SK-N-SH (cell line): ENCODE measurements around the gene SGTA. TPM values are rescaled to one million over a fixed set of nuclear protein-coding genes. Genes with fewer than 3 reads are reported as not detected.

Experiments
- CTCF ChIA-PET: fragments of 300-600, 350-600 bp; formaldehyde crosslinking; extraction: SDS; loops from one replicate; lab custom pipeline; 2021; lab: Yijun Ruan, JAX
- POLR2A ChIA-PET: fragments of 350-600 bp; sonication (Branson Sonifier 250); formaldehyde crosslinking; extraction: SDS; loops from one replicate; lab custom pipeline; 2020; ENCODE audit warnings: antibody characterized with exemption, inconsistent platforms; lab: Yijun Ruan, JAX
- DNase-seq: peaks from one replicate; pipeline ENCODE4 v3.0.0; 2012
- H2AFZ ChIP-seq: fragments of 200-600 bp; sonication (generic); 2 replicates; pipeline ENCODE4 v1.8.1; 2016; ENCODE audit warnings: antibody characterized with exemption, mild to moderate bottlenecking, low read depth
- H3F3A ChIP-seq: fragments of 200-600 bp; sonication (generic); replicated peaks from 2 replicates; pipeline ENCODE3; 2016; ENCODE audit warnings: antibody characterized with exemption, mild to moderate bottlenecking; ENCODE audit not compliant: insufficient read depth
- H3K27ac ChIP-seq, 2 experiments: fragments of 200-500 bp in 1 of 2; fragments of 200-600 bp in 1 of 2; sonication (Bioruptor generic) in 1 of 2; sonication (generic), shearing (Covaris generic) in 1 of 2; 2 replicates each; pipeline versions ENCODE4 v1.5.1 to v1.6.1; 2014 to 2016; ENCODE audit warnings: low read depth in 2 of 2, inconsistent platforms in 1 of 2, low read length in 1 of 2, mild to moderate bottlenecking in 1 of 2, mixed read lengths in 1 of 2
- H3K27me3 ChIP-seq: fragments of 200-600 bp; sonication (generic), shearing (Covaris generic); 2 replicates; pipeline ENCODE4 v1.6.1; 2016; ENCODE audit warnings: mixed run types; ENCODE audit not compliant: insufficient read depth
- H3K36me3 ChIP-seq, 2 experiments: fragments of 200-500 bp in 1 of 2; fragments of 200-600 bp in 1 of 2; sonication (Bioruptor generic) in 1 of 2; sonication (generic) in 1 of 2; replicated peaks in 1 of 2; 2 replicates each; pipeline versions ENCODE3 to v1.5.1; 2014 to 2016; ENCODE audit warnings: low read length in 1 of 2, mild to moderate bottlenecking in 1 of 2; ENCODE audit not compliant: insufficient read depth in 2 of 2, control insufficient read depth in 1 of 2
- H3K4me1 ChIP-seq, 2 experiments: fragments of 200-500 bp in 1 of 2; fragments of 200-600 bp in 1 of 2; sonication (Bioruptor generic) in 1 of 2; sonication (generic), shearing (Covaris generic) in 1 of 2; 2 replicates each; pipeline versions ENCODE4 v1.5.1 to v1.6.1; 2014 to 2016; ENCODE audit warnings: low read depth in 1 of 2, low read length in 1 of 2, mixed run types in 1 of 2; ENCODE audit not compliant: insufficient read depth in 2 of 2, control insufficient read depth in 1 of 2
- H3K4me2 ChIP-seq: fragments of 200-600 bp; sonication (generic), shearing (Covaris generic); 2 replicates; pipeline ENCODE4 v1.6.1; 2017; ENCODE audit warnings: mixed run types
- H3K4me3 ChIP-seq, 2 experiments: fragments of 200-500 bp in 1 of 2; fragments of 200-600 bp in 1 of 2; sonication (Bioruptor generic) in 1 of 2; sonication (generic), shearing (Covaris generic) in 1 of 2; 2 replicates each; pipeline versions ENCODE4 v1.5.1 to v1.8.1; 2014 to 2016; ENCODE audit warnings: low read depth in 2 of 2, inconsistent platforms in 1 of 2, low read length in 1 of 2, mild to moderate bottlenecking in 1 of 2, mixed read lengths in 1 of 2, moderate library complexity in 1 of 2
- H3K79me2 ChIP-seq: fragments of 200-600 bp; sonication (generic); 2 replicates; pipeline ENCODE4 v1.8.1; 2017; ENCODE audit warnings: mild to moderate bottlenecking; ENCODE audit not compliant: insufficient read depth
- H3K9ac ChIP-seq: fragments of 200-600 bp; sonication (generic); 2 replicates; pipeline ENCODE4 v1.6.1; 2017; ENCODE audit warnings: mixed run types
- H3K9me2 ChIP-seq: fragments of 200-600 bp; sonication (generic); 2 replicates; pipeline ENCODE4 v1.6.1; 2017; ENCODE audit warnings: mixed run types
- H3K9me3 ChIP-seq: fragments of 200-600 bp; sonication (generic); 2 replicates; pipeline ENCODE4 v1.6.1; 2017; ENCODE audit warnings: mixed run types, mild to moderate bottlenecking, moderate library complexity
- H4K20me1 ChIP-seq: fragments of 200-600 bp; sonication (generic); 2 replicates; pipeline ENCODE4 v1.6.1; 2017; ENCODE audit warnings: mild to moderate bottlenecking, mixed run types; ENCODE audit not compliant: insufficient read depth
- EP300 ChIP-seq, 2 experiments: IDR thresholded peaks; 2 replicates each; pipeline versions ENCODE4 v1.4.0 to v1.6.1; 2012; ENCODE audit warnings: borderline replicate concordance in 1 of 2, low read depth in 1 of 2, low read length in 1 of 2
- EZH2phosphoT487 ChIP-seq: fragments of 200-600 bp; sonication (generic); IDR thresholded peaks from 2 replicates; pipeline ENCODE4 v1.6.1; 2017; ENCODE audit warnings: low read depth, mixed run types, mild to moderate bottlenecking, antibody characterized with exemption, moderate library complexity, borderline replicate concordance
- FOXJ3 ChIP-seq: sonication (generic); formaldehyde crosslinking; IDR thresholded peaks from 2 replicates; pipeline ENCODE4 v1.5.1; 2020; ENCODE audit warnings: mild to moderate bottlenecking, missing genetic modification reagents
- FOXM1 ChIP-seq: IDR thresholded peaks from 2 replicates; pipeline ENCODE4 v1.4.0; 2012; ENCODE audit warnings: low read depth, mild to moderate bottlenecking
- GABPA ChIP-seq: IDR thresholded peaks from 2 replicates; pipeline ENCODE4 v1.4.0; 2012; ENCODE audit warnings: low read depth, mild to moderate bottlenecking
- MEF2A ChIP-seq: IDR thresholded peaks from 2 replicates; pipeline ENCODE4 v1.4.0; 2012; ENCODE audit warnings: low read depth, borderline replicate concordance
- MXI1 ChIP-seq: IDR thresholded peaks from 2 replicates; pipeline ENCODE4 v1.6.1; 2012; ENCODE audit warnings: mild to moderate bottlenecking, low read depth, low read length, improper control_type of control experiment
- POLR2AphosphoS5 ChIP-seq: IDR thresholded peaks from 2 replicates; pipeline ENCODE4 v1.6.1; 2012; ENCODE audit warnings: low read depth, low read length
- RAD21 ChIP-seq: IDR thresholded peaks from 2 replicates; pipeline ENCODE4 v1.6.1; 2012; ENCODE audit warnings: mild to moderate bottlenecking, low read length
- RCOR1 ChIP-seq: fragments of 150-350 bp; IDR thresholded peaks from 2 replicates; pipeline ENCODE4 v1.6.1; 2017; ENCODE audit warnings: antibody characterized with exemption, low read length
- RFX5 ChIP-seq: IDR thresholded peaks from 2 replicates; pipeline ENCODE4 v1.6.1; 2012; ENCODE audit warnings: mild to moderate bottlenecking, improper control_type of control experiment, low read length
- SIN3A ChIP-seq: IDR thresholded peaks from 2 replicates; pipeline ENCODE4 v1.6.1; 2012; ENCODE audit warnings: low read depth, mild to moderate bottlenecking, low read length, moderate library complexity, borderline replicate concordance
- TAF1 ChIP-seq: IDR thresholded peaks from 2 replicates; pipeline ENCODE4 v1.6.1; 2012; ENCODE audit warnings: low read depth, mild to moderate bottlenecking, low read length, moderate library complexity, borderline replicate concordance
- WGBS: methylation state at CpG from one replicate; pipeline ENCODE4 v1.1.6; 2017; ENCODE audit warnings: low lambda C conversion rate; 5-methylcytosine and 5-hydroxymethylcytosine counted together
- polyA plus RNA-seq, 3 experiments: library from polyadenylated mRNA; depleted of rRNA; stranded (reverse); fragments of >200 nt; gene quantifications; 2 replicates each; pipeline ENCODE4 v1.2.3, GENCODE V29; 2012
- TF ChIP-seq, protein P1 (sequence below): IDR thresholded peaks from 2 replicates; pipeline ENCODE4 v1.4.0; 2012; ENCODE audit warnings: low read depth, borderline replicate concordance
- TF ChIP-seq, protein P2 (sequence below): IDR thresholded peaks from 2 replicates; pipeline ENCODE4 v1.6.1; 2012; ENCODE audit warnings: mild to moderate bottlenecking, low read depth, low read length, moderate library complexity
- TF ChIP-seq, protein P3 (sequence below): fragments of 150-350 bp; IDR thresholded peaks from 2 replicates; pipeline ENCODE4 v1.6.1; 2016; ENCODE audit warnings: mild to moderate bottlenecking, low read depth, low read length
- TF ChIP-seq, protein P4 (sequence below): IDR thresholded peaks from 2 replicates; pipeline ENCODE4 v1.4.0; 2012; ENCODE audit warnings: low read depth
- TF ChIP-seq, protein P5 (sequence below): fragments of 200-600 bp; sonication (generic); IDR thresholded peaks from 2 replicates; pipeline ENCODE4 v1.6.1; 2017; ENCODE audit warnings: antibody characterized with exemption, mild to moderate bottlenecking, moderate library complexity
- TF ChIP-seq, protein P6 (sequence below): IDR thresholded peaks from 2 replicates; pipeline ENCODE4 v1.4.0; 2012; ENCODE audit warnings: low read depth, borderline replicate concordance

SGTA gene
- polyA plus RNA-seq, 1 of the 3 experiments (the other 2 are of a cell fraction), result 78.4 TPM

DNA sequence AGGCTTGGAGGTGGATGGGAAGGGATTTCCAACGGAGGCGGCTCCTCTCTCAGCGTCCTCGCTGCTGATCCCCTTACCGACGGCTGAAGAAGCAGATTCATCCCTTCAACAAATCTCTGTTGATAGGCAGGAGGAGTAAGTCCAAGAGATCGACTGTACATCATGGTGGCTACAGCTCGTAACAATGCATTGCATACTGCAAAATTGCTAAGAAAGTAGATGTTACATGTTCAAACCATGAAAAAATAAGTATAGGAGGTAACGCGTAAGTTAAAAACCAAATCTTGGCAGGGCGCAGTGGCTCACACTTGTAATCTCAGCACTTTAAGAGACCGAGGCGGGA, 42.8 kb downstream of the SGTA start:
- Histone ChIP-seq H3K4me1 (peaks cover 0 to 5% of the 10 kb centered on the region in 2 experiments; a peak in 1 of 4 replicates), H3K36me3 (peaks cover 2 to 18% of the 10 kb centered on the region in 2 experiments), H3K4me3 (peak overlapping the region in 1 of 2 experiments; percentile 94; a peak in 1 of 4 replicates), H3K27ac (no peak overlapping the region), H3K9ac (no peak overlapping the region), H2AFZ (no peak overlapping the region), H3F3A (no peaks in the 10 kb centered on the region), H3K79me2 (peaks cover 15% of the 10 kb centered on the region), H4K20me1 (no peaks in the 10 kb centered on the region), H3K9me3 (no peaks in the 10 kb centered on the region), H3K27me3 (peaks cover 5% of the 10 kb centered on the region; the same call in 1 of the 2 replicates), H3K9me2 (no peaks in the 10 kb centered on the region), H3K4me2 (no peak overlapping the region)
- POLR2A ChIA-PET, result interaction anchor here (0.7 kb wide), 1 partner anchor 48 kb away, joined by 3 read pairs; no protein-coding TSS in a partner anchor
- WGBS, result 44% methylated on average over 13 of the region's 13 CpGs
- no peak for DNase-seq
- CTCF ChIA-PET, result interaction anchor here (0.6 to 3.9 kb wide), 6 partner anchors 8 to 884 kb away, joined by 3 to 23 read pairs (median 5); partner anchors contain the start of gene ZNF554
- no peak for TF ChIP-seq RAD21
- no peak for TF ChIP-seq FOXM1
- TF ChIP-seq, protein P1, sequence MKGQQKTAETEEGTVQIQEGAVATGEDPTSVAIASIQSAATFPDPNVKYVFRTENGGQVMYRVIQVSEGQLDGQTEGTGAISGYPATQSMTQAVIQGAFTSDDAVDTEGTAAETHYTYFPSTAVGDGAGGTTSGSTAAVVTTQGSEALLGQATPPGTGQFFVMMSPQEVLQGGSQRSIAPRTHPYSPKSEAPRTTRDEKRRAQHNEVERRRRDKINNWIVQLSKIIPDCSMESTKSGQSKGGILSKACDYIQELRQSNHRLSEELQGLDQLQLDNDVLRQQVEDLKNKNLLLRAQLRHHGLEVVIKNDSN, result no peak
- TF ChIP-seq SIN3A, result no peak
- TF ChIP-seq FOXJ3 (CRISPR knock-in tag), result no peak
- TF ChIP-seq, protein P2, sequence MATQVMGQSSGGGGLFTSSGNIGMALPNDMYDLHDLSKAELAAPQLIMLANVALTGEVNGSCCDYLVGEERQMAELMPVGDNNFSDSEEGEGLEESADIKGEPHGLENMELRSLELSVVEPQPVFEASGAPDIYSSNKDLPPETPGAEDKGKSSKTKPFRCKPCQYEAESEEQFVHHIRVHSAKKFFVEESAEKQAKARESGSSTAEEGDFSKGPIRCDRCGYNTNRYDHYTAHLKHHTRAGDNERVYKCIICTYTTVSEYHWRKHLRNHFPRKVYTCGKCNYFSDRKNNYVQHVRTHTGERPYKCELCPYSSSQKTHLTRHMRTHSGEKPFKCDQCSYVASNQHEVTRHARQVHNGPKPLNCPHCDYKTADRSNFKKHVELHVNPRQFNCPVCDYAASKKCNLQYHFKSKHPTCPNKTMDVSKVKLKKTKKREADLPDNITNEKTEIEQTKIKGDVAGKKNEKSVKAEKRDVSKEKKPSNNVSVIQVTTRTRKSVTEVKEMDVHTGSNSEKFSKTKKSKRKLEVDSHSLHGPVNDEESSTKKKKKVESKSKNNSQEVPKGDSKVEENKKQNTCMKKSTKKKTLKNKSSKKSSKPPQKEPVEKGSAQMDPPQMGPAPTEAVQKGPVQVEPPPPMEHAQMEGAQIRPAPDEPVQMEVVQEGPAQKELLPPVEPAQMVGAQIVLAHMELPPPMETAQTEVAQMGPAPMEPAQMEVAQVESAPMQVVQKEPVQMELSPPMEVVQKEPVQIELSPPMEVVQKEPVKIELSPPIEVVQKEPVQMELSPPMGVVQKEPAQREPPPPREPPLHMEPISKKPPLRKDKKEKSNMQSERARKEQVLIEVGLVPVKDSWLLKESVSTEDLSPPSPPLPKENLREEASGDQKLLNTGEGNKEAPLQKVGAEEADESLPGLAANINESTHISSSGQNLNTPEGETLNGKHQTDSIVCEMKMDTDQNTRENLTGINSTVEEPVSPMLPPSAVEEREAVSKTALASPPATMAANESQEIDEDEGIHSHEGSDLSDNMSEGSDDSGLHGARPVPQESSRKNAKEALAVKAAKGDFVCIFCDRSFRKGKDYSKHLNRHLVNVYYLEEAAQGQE, result no peak
- TF ChIP-seq EZH2phosphoT487, result no peak
- TF ChIP-seq, protein P3, sequence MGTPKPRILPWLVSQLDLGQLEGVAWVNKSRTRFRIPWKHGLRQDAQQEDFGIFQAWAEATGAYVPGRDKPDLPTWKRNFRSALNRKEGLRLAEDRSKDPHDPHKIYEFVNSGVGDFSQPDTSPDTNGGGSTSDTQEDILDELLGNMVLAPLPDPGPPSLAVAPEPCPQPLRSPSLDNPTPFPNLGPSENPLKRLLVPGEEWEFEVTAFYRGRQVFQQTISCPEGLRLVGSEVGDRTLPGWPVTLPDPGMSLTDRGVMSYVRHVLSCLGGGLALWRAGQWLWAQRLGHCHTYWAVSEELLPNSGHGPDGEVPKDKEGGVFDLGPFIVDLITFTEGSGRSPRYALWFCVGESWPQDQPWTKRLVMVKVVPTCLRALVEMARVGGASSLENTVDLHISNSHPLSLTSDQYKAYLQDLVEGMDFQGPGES, result no peak
- no peak for TF ChIP-seq GABPA
- TF ChIP-seq, protein P4, sequence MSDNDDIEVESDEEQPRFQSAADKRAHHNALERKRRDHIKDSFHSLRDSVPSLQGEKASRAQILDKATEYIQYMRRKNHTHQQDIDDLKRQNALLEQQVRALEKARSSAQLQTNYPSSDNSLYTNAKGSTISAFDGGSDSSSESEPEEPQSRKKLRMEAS, result no peak
- no peak for TF ChIP-seq POLR2AphosphoS5
- TF ChIP-seq EP300 (IDR thresholded peaks at IDR 0.05; ENCODE audit: borderline replicate concordance in 1 of 2, low read depth in 1 of 2, low read length in 1 of 2), result no peak
- no peak for TF ChIP-seq RCOR1
- TF ChIP-seq TAF1, result no peak
- no peak for TF ChIP-seq RFX5
- TF ChIP-seq MEF2A, result no peak
- TF ChIP-seq, protein P5, sequence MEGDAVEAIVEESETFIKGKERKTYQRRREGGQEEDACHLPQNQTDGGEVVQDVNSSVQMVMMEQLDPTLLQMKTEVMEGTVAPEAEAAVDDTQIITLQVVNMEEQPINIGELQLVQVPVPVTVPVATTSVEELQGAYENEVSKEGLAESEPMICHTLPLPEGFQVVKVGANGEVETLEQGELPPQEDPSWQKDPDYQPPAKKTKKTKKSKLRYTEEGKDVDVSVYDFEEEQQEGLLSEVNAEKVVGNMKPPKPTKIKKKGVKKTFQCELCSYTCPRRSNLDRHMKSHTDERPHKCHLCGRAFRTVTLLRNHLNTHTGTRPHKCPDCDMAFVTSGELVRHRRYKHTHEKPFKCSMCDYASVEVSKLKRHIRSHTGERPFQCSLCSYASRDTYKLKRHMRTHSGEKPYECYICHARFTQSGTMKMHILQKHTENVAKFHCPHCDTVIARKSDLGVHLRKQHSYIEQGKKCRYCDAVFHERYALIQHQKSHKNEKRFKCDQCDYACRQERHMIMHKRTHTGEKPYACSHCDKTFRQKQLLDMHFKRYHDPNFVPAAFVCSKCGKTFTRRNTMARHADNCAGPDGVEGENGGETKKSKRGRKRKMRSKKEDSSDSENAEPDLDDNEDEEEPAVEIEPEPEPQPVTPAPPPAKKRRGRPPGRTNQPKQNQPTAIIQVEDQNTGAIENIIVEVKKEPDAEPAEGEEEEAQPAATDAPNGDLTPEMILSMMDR, result no peak
- TF ChIP-seq, protein P6, sequence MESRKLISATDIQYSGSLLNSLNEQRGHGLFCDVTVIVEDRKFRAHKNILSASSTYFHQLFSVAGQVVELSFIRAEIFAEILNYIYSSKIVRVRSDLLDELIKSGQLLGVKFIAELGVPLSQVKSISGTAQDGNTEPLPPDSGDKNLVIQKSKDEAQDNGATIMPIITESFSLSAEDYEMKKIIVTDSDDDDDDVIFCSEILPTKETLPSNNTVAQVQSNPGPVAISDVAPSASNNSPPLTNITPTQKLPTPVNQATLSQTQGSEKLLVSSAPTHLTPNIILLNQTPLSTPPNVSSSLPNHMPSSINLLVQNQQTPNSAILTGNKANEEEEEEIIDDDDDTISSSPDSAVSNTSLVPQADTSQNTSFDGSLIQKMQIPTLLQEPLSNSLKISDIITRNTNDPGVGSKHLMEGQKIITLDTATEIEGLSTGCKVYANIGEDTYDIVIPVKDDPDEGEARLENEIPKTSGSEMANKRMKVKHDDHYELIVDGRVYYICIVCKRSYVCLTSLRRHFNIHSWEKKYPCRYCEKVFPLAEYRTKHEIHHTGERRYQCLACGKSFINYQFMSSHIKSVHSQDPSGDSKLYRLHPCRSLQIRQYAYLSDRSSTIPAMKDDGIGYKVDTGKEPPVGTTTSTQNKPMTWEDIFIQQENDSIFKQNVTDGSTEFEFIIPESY, result no peak
- TF ChIP-seq MXI1, result no peak
